SJCRH30 (cell line): Measurements from ENCODE around the gene COA3. TPM values are rescaled to one million over a fixed set of nuclear protein-coding genes. Genes with fewer than 3 reads are reported as not detected.

Experiments
- DNase-seq, 2 experiments: peaks; one replicate each; pipeline ENCODE4 v3.0.0-alpha.2; 2015 to 2020
- H3K27ac ChIP-seq: fragments of 250-450 bp; sonication (Bioruptor Pico); 2 replicates; pipeline ENCODE4 v1.5.1; 2020; ENCODE audit warnings: mild to moderate bottlenecking, moderate library complexity
- H3K27me3 ChIP-seq: fragments of 250-450 bp; sonication (Bioruptor Pico); 2 replicates; pipeline ENCODE4 v1.5.1; 2020; ENCODE audit warnings: mild to moderate bottlenecking, moderate library complexity
- H3K36me3 ChIP-seq: fragments of 250-450 bp; sonication (Bioruptor Pico); 2 replicates; pipeline ENCODE4 v1.5.1; 2020; ENCODE audit warnings: mild to moderate bottlenecking, moderate library complexity
- H3K4me1 ChIP-seq: fragments of 250-450 bp; sonication (Bioruptor Pico); 2 replicates; pipeline ENCODE4 v1.5.1; 2020; ENCODE audit warnings: mild to moderate bottlenecking, moderate library complexity
- H3K4me3 ChIP-seq: fragments of 250-450 bp; sonication (Bioruptor Pico); 2 replicates; pipeline ENCODE4 v1.5.1; 2020; ENCODE audit warnings: mild to moderate bottlenecking, moderate library complexity
- H3K9me3 ChIP-seq: fragments of 250-450 bp; sonication (Bioruptor Pico); replicated peaks from 2 replicates; pipeline ENCODE4 v1.5.1; 2020; ENCODE audit warnings: mild to moderate bottlenecking, moderate library complexity
- total RNA-seq: library from RNA; depleted of rRNA; stranded (reverse); fragments of >200 nt; shearing (Covaris generic); gene quantifications from 2 replicates; pipeline ENCODE4 v1.2.3, GENCODE V29; 2014; rRNA removed

Gene COA3
- total RNA-seq: 105 and 107 TPM in 2 replicates

- H3K27ac ChIP-seq: peak within 1 kb of the TSS; percentile 57
- H3K4me3 ChIP-seq: peak within 1 kb of the TSS; percentile 97
- H3K36me3 ChIP-seq: no peaks in the 10 kb centered on the region
- H3K27me3 ChIP-seq: no peaks in the 10 kb centered on the region
- H3K9me3 ChIP-seq: no peaks in the 10 kb centered on the region
- DNase-seq: peak; percentile 94 to 95
- peaks cover 11% of the 10 kb centered on the region; the same call in 1 of the 2 replicates for H3K4me1 ChIP-seq
These were observed at the start of gene COA3, which contains the start of gene CNTD1 for GRCh38 chr17:42798383-42799380. Gene COA3, minus strand, starts transcription at chr17:42798704. Its CDS starts 23 bp downstream, at chr17:42798681. Gene CNTD1, plus strand, starts transcription at chr17:42798861. Its CDS starts 207 bp downstream, at chr17:42799068.

- peaks cover 4% of the 10 kb centered on the region; the same call in 1 of the 2 replicates for H3K4me1 ChIP-seq
- DNase-seq: no peak
- H3K36me3 ChIP-seq: peaks cover 5% of the 10 kb centered on the region
- no peaks in the 10 kb centered on the region for H3K27me3 ChIP-seq
- H3K9me3 ChIP-seq: no peaks in the 10 kb centered on the region
- no peak overlapping the region for H3K4me3 ChIP-seq
- H3K27ac ChIP-seq: no peak overlapping the region
These were observed 49.6 kb upstream of the COA3 start for GRCh38 chr17:42848093-42848492.

GRCh38 chr17:42846594-42847280, 48.2 kb upstream of the COA3 start:
- H3K9me3 ChIP-seq: no peaks in the 10 kb centered on the region
- DNase-seq: no peak
- H3K36me3 ChIP-seq: peaks cover 14% of the 10 kb centered on the region
- peaks cover 4% of the 10 kb centered on the region; the same call in 1 of the 2 replicates for H3K4me1 ChIP-seq
- H3K27me3 ChIP-seq: no peaks in the 10 kb centered on the region
- no peak overlapping the region for H3K27ac ChIP-seq
- H3K4me3 ChIP-seq: no peak overlapping the region

- H3K4me3 ChIP-seq: no peak overlapping the region
- no peak overlapping the region for H3K27ac ChIP-seq
- no peaks in the 10 kb centered on the region for H3K27me3 ChIP-seq
- DNase-seq: no peak
- H3K4me1 ChIP-seq: peaks cover 4% of the 10 kb centered on the region; the same call in 1 of the 2 replicates
- H3K36me3 ChIP-seq: peaks cover 18% of the 10 kb centered on the region
- no peaks in the 10 kb centered on the region for H3K9me3 ChIP-seq
These were observed 47.6 kb upstream of the COA3 start for GRCh38 chr17:42845918-42846593.

- Histone ChIP-seq H3K9me3 (no peaks in the 10 kb centered on the region), H3K4me1 (peaks cover under 1% of the 10 kb centered on the region; the same call in 1 of the 2 replicates), H3K36me3 (peaks cover 20% of the 10 kb centered on the region)
These were observed 47.0 kb upstream of the COA3 start for GRCh38 chr17:42845556-42845917.

GRCh38 chr17:42844761-42845555, 46.5 kb upstream of the COA3 start:
- no peak for DNase-seq
- Histone ChIP-seq H3K27ac (no peak overlapping the region), H3K36me3 (peaks cover 23% of the 10 kb centered on the region), H3K9me3 (no peaks in the 10 kb centered on the region), H3K4me1 (no peaks in the 10 kb centered on the region), H3K27me3 (no peaks in the 10 kb centered on the region), H3K4me3 (no peak overlapping the region)

More at GRCh38 chr17:42845556-42845917, 47.0 kb upstream of the COA3 start:
- Histone ChIP-seq H3K27me3 (no peaks in the 10 kb centered on the region), H3K27ac (no peak overlapping the region), H3K4me3 (no peak overlapping the region)
- no peak for DNase-seq

GRCh38 chr17:42844271-42844670, 45.8 kb upstream of the COA3 start, which contains the start of gene AOC2:
Gene AOC2, plus strand, starts transcription at chr17:42844580. Its CDS starts 47 bp downstream, at chr17:42844627.
- DNase-seq: no peak
- no peaks in the 10 kb centered on the region for H3K9me3 ChIP-seq
- H3K27ac ChIP-seq: no peak within 1 kb of the TSS
- no peaks in the 10 kb centered on the region for H3K4me1 ChIP-seq
- H3K4me3 ChIP-seq: no peak within 1 kb of the TSS
- H3K36me3 ChIP-seq: peaks cover 28% of the 10 kb centered on the region
- H3K27me3 ChIP-seq: no peaks in the 10 kb centered on the region

GRCh38 chr17:42843358-42843934, 44.9 kb upstream of the COA3 start:
- H3K9me3 ChIP-seq: no peaks in the 10 kb centered on the region
- H3K36me3 ChIP-seq: peaks cover 36% of the 10 kb centered on the region
- H3K4me3 ChIP-seq: no peak overlapping the region
- H3K27ac ChIP-seq: no peak overlapping the region
- DNase-seq: peak; percentile 28 to 71
- no peaks in the 10 kb centered on the region for H3K27me3 ChIP-seq
- H3K4me1 ChIP-seq: no peaks in the 10 kb centered on the region

- no peak for DNase-seq
- no peaks in the 10 kb centered on the region for H3K4me1 ChIP-seq
- H3K27ac ChIP-seq: no peak overlapping the region
- no peak overlapping the region for H3K4me3 ChIP-seq
- H3K27me3 ChIP-seq: no peaks in the 10 kb centered on the region
- H3K36me3 ChIP-seq: peaks cover 49% of the 10 kb centered on the region
- H3K9me3 ChIP-seq: no peaks in the 10 kb centered on the region
These were observed 43.6 kb upstream of the COA3 start for GRCh38 chr17:42841975-42842685.

GRCh38 chr17:42835732-42836131, 37.2 kb upstream of the COA3 start:
- H3K27ac ChIP-seq: no peak overlapping the region
- H3K4me1 ChIP-seq: no peaks in the 10 kb centered on the region
- H3K27me3 ChIP-seq: no peaks in the 10 kb centered on the region
- no peaks in the 10 kb centered on the region for H3K9me3 ChIP-seq
- no peak overlapping the region for H3K4me3 ChIP-seq
- peaks cover 53% of the 10 kb centered on the region for H3K36me3 ChIP-seq
- no peak for DNase-seq

- Histone ChIP-seq H3K36me3 (peaks cover 40% of the 10 kb centered on the region), H3K27me3 (no peaks in the 10 kb centered on the region), H3K4me1 (no peaks in the 10 kb centered on the region)
These were observed 35.4 kb upstream of the COA3 start for GRCh38 chr17:42833767-42834422.

GRCh38 chr17:42832934-42833766, 34.6 kb upstream of the COA3 start, which contains the start of gene PSME3:
Gene PSME3, plus strand, starts transcription at chr17:42833397. Its CDS starts 235 bp downstream, at chr17:42833632.
- no peaks in the 10 kb centered on the region for H3K4me1 ChIP-seq
- H3K9me3 ChIP-seq: no peaks in the 10 kb centered on the region
- H3K4me3 ChIP-seq: peak within 1 kb of the TSS; percentile 86
- peaks cover 33% of the 10 kb centered on the region for H3K36me3 ChIP-seq
- H3K27ac ChIP-seq: peak within 1 kb of the TSS; percentile 79
- H3K27me3 ChIP-seq: no peaks in the 10 kb centered on the region
- DNase-seq: peak; percentile 88 to 90

More at GRCh38 chr17:42833767-42834422, 35.4 kb upstream of the COA3 start:
- DNase-seq: no peak
- Histone ChIP-seq H3K9me3 (no peaks in the 10 kb centered on the region), H3K4me3 (peak overlapping the region; percentile 86), H3K27ac (peak overlapping the region; percentile 79)
